Measurements from ENCODE around the gene CHIA. TPM values are rescaled to one million over a fixed set of nuclear protein-coding genes. Genes with fewer than 3 reads are reported as not detected.
A peak's percentile ranks its signal among the peaks of the same experiment; 100 is the strongest.

CHIA gene
- not detected in 2 replicates for total RNA-seq
- polyA plus RNA-seq: not detected in 2 replicates
- polyA plus RNA-seq (2012): not detected in 2 replicates
- polyA minus RNA-seq (ENCODE audit: low replicate concordance): not detected in 2 replicates

DNA sequence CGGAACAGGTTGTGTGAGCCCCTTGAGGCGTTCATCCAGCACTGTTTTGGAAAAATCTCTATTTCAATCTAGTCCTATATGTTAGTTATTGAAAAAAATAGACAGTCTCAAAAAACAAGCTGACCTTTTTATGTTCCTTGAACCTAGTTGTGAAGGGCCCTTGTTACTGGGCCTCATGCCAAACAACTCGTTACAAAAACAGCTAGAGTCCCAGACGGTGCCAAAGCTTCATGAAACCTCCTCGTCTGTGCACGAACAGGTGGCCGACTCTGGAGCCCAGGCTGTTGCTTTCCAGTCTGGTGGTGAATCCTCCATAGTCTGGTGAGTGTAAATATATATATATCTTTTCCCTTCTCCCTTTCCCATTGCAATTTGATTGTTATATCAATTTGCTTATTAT lies at the start of gene CHIA:
Gene CHIA (plus strand): TSS at position 222 of the 400 bp plus-strand sequence. CDS start 19,617 bp downstream, outside the sequence.
- Histone ChIP-seq H3K36me3 (ENCODE audit: control insufficient read depth, insufficient read depth, low read length) (no peaks in the 10 kb centered on the region), H3K27ac (ENCODE audit: insufficient read depth, low read length) (no peak within 1 kb of the TSS), H2AFZ (ENCODE audit: low read length) (no peak within 1 kb of the TSS), H3K4me1 (ENCODE audit: control insufficient read depth, extremely low read depth, insufficient read depth, low read length) (no peaks in the 10 kb centered on the region), H3K9ac (ENCODE audit: insufficient read depth, low read length) (no peak within 1 kb of the TSS), H3K27me3 (ENCODE audit: control insufficient read depth, insufficient read depth, low read length) (no peaks in the 10 kb centered on the region), H3K79me2 (ENCODE audit: control insufficient read depth, insufficient read depth, low read length) (no peaks in the 10 kb centered on the region), H3K4me3 (replicated peaks in 1 of 4; ENCODE audit: control extremely low read depth in 1 of 4, insufficient read depth in 1 of 4, low read depth in 3 of 4, low read length in 4 of 4) (no peak within 1 kb of the TSS), H3K9me3 (ENCODE audit: control insufficient read depth, insufficient read depth, low read depth, low read length) (no peaks in the 10 kb centered on the region), H4K20me1 (ENCODE audit: control insufficient read depth, extremely low read depth, insufficient read depth, low read length) (no peaks in the 10 kb centered on the region), H3K4me2 (ENCODE audit: extremely low read depth, insufficient read depth, low read length) (no peak within 1 kb of the TSS)
- TF ChIP-seq, protein P1, sequence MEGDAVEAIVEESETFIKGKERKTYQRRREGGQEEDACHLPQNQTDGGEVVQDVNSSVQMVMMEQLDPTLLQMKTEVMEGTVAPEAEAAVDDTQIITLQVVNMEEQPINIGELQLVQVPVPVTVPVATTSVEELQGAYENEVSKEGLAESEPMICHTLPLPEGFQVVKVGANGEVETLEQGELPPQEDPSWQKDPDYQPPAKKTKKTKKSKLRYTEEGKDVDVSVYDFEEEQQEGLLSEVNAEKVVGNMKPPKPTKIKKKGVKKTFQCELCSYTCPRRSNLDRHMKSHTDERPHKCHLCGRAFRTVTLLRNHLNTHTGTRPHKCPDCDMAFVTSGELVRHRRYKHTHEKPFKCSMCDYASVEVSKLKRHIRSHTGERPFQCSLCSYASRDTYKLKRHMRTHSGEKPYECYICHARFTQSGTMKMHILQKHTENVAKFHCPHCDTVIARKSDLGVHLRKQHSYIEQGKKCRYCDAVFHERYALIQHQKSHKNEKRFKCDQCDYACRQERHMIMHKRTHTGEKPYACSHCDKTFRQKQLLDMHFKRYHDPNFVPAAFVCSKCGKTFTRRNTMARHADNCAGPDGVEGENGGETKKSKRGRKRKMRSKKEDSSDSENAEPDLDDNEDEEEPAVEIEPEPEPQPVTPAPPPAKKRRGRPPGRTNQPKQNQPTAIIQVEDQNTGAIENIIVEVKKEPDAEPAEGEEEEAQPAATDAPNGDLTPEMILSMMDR (conservative IDR thresholded peaks at IDR 0.05 in 1 of 2, IDR thresholded peaks at IDR 0.05 in 1 of 2; ENCODE audit: low read depth in 1 of 2, low read length in 2 of 2): no peak
- no peak for TF ChIP-seq EZH2 (IDR thresholded peaks at IDR 0.05; ENCODE audit: low read length, missing control alignments)
- DNase-seq (ENCODE audit: low read depth in 2 of 2): peak in 1 of 2 donors; percentile 54

DNA sequence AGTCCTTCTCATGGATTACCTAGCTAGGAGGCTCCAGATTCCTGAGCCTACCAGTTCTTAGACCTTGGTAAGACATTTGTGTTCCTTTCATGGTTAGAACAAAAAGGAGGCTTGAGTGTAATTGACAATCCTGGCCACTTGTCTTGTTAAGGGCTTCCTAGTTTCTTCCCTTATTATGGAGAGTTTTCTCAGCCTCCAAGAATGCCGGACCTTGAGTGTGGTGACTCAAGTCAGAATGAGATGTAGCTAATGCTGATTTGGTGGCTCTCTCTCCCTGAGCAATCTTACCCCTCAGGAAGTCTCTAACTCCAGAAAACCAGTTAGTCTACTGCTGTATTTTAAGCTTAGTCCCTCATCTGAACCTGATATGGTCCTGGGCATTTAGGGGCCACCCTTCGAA lies 48.9 kb upstream of the CHIA start:
- Histone ChIP-seq H3K4me2 (ENCODE audit: extremely low read depth, insufficient read depth, low read length) (no peak overlapping the region), H3K36me3 (ENCODE audit: control insufficient read depth, insufficient read depth, low read length) (no peaks in the 10 kb centered on the region), H3K9me3 (ENCODE audit: control insufficient read depth, insufficient read depth, low read depth, low read length) (no peaks in the 10 kb centered on the region), H3K4me1 (ENCODE audit: control insufficient read depth, extremely low read depth, insufficient read depth, low read length) (no peaks in the 10 kb centered on the region), H3K79me2 (ENCODE audit: control insufficient read depth, insufficient read depth, low read length) (no peaks in the 10 kb centered on the region), H3K27me3 (ENCODE audit: control insufficient read depth, insufficient read depth, low read length) (no peaks in the 10 kb centered on the region), H4K20me1 (ENCODE audit: control insufficient read depth, extremely low read depth, insufficient read depth, low read length) (no peaks in the 10 kb centered on the region), H3K9ac (ENCODE audit: insufficient read depth, low read length) (no peak overlapping the region), H3K27ac (ENCODE audit: insufficient read depth, low read length) (no peak overlapping the region), H2AFZ (ENCODE audit: low read length) (no peak overlapping the region), H3K4me3 (replicated peaks in 1 of 4; ENCODE audit: control extremely low read depth in 1 of 4, insufficient read depth in 1 of 4, low read depth in 3 of 4, low read length in 4 of 4) (no peak overlapping the region)
- DNase-seq (ENCODE audit: low read depth in 2 of 2): peak in 1 of 2 donors; percentile 37
- no peak for TF ChIP-seq EZH2 (IDR thresholded peaks at IDR 0.05; ENCODE audit: low read length, missing control alignments)
- TF ChIP-seq, protein P1 (conservative IDR thresholded peaks at IDR 0.05 in 1 of 2, IDR thresholded peaks at IDR 0.05 in 1 of 2; ENCODE audit: low read depth in 1 of 2, low read length in 2 of 2): no peak

DNA sequence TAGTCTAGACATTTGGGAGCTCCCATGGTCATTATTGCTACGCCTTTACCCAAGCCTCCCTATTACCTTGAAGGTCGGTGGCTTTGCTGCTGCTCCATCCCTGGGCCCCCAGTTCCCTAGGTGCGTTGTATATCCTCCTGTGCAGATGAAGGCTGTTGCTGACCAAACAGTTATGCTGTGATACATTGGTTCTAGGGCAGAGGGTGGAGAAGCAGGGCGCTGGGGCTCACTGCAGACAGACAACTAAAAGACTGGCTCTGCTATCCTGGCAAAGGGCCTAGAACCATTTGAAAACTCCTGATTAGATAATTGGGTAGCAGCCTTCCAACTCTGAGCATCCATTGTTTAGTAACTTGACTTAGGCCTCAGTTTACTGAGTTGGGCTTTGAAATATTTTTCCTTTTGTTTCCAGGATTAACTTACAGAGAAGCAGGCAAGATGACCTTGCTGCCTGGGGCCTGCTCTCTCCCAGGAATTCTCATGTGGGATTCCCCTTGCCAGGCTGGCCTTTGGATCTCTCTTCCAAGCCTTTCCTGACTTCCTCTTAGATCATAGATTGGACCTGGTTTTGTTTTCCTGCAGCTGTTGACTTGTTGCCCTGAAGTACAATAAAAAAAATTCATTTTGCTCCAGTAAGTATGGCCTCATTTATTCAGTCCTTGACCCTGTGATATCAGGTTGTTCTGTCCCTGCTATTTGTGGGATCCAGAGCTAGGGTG lies 47.7 kb upstream of the CHIA start:
- no peaks in the 10 kb centered on the region for H3K36me3 ChIP-seq (ENCODE audit: control insufficient read depth, insufficient read depth, low read length)
- H3K4me1 ChIP-seq (ENCODE audit: control insufficient read depth, extremely low read depth, insufficient read depth, low read length): no peaks in the 10 kb centered on the region
- H2AFZ ChIP-seq (ENCODE audit: low read length): no peak overlapping the region
- DNase-seq (ENCODE audit: low read depth in 2 of 2): no peak
- H3K27ac ChIP-seq (ENCODE audit: insufficient read depth, low read length): no peak overlapping the region
- no peaks in the 10 kb centered on the region for H4K20me1 ChIP-seq (ENCODE audit: control insufficient read depth, extremely low read depth, insufficient read depth, low read length)
- no peaks in the 10 kb centered on the region for H3K27me3 ChIP-seq (ENCODE audit: control insufficient read depth, insufficient read depth, low read length)
- no peak overlapping the region for H3K9ac ChIP-seq (ENCODE audit: insufficient read depth, low read length)
- no peak overlapping the region for H3K4me2 ChIP-seq (ENCODE audit: extremely low read depth, insufficient read depth, low read length)
- no peak overlapping the region for H3K4me3 ChIP-seq (replicated peaks in 1 of 4; ENCODE audit: control extremely low read depth in 1 of 4, insufficient read depth in 1 of 4, low read depth in 3 of 4, low read length in 4 of 4)
- no peaks in the 10 kb centered on the region for H3K9me3 ChIP-seq (ENCODE audit: control insufficient read depth, insufficient read depth, low read depth, low read length)
- no peaks in the 10 kb centered on the region for H3K79me2 ChIP-seq (ENCODE audit: control insufficient read depth, insufficient read depth, low read length)
- TF ChIP-seq, protein P1 (conservative IDR thresholded peaks at IDR 0.05 in 1 of 2, IDR thresholded peaks at IDR 0.05 in 1 of 2; ENCODE audit: low read depth in 1 of 2, low read length in 2 of 2): no peak
- TF ChIP-seq EZH2 (IDR thresholded peaks at IDR 0.05; ENCODE audit: low read length, missing control alignments): no peak

All from fibroblast of lung (primary cell).